Measurements from ENCODE around the gene PCED1B. TPM values are rescaled to one million over a fixed set of nuclear protein-coding genes. Genes with fewer than 3 reads are reported as not detected.

PCED1B gene, protein sequence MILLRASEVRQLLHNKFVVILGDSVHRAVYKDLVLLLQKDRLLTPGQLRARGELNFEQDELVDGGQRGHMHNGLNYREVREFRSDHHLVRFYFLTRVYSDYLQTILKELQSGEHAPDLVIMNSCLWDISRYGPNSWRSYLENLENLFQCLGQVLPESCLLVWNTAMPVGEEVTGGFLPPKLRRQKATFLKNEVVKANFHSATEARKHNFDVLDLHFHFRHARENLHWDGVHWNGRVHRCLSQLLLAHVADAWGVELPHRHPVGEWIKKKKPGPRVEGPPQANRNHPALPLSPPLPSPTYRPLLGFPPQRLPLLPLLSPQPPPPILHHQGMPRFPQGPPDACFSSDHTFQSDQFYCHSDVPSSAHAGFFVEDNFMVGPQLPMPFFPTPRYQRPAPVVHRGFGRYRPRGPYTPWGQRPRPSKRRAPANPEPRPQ
- total RNA-seq (2014; rRNA removed; shearing (Covaris generic); ENCODE audit: low replicate concordance), result 22.8 and 39.8 TPM in 2 replicates

DNA sequence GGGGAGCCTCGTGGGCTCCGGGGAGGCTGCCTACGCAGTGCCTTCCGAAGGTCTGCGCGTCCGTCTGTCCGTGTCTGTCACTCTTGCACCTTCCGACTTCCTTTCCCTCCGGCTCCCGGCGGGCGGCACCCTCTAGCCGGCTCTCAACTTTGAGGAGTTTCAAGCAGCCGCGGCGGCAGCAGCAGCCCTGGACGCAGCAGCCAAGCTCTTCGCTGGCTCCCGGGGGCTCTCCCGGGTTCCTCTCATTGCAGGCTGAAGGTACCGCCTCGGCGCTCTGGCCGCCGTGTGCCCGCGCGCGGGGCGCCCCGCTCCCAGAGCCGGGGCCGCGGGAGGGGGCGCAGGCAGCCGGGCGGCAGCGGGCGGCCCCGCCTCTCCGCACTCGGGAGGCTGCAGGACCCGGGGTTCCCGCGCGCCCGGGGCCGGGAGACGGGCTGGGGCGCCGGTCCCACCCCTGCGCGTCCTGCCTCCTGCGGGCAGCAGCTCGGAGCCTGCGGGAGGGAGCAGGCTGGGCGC, at the start of gene PCED1B, which contains the start of gene AMIGO2:
PCED1B (plus strand) TSS at position 154 of the 513 bp plus-strand sequence. CDS start 155,443 bp downstream, outside the sequence.
AMIGO2 (minus strand) TSS at position 492 of the 513 bp plus-strand sequence. CDS start 957 bp downstream, outside the sequence.
- Histone ChIP-seq H3K4me1 (ENCODE audit: low read length) (peaks cover 33% of the 10 kb centered on the region), H3K79me2 (ENCODE audit: low read length) (no peaks in the 10 kb centered on the region), H3K9me3 (ENCODE audit: low read length) (no peaks in the 10 kb centered on the region), H3K4me3 (ENCODE audit: low read length) (peak within 1 kb of the TSS; percentile 82), H4K20me1 (ENCODE audit: insufficient read depth, low read depth, low read length) (no peaks in the 10 kb centered on the region), H3K4me2 (ENCODE audit: low read depth, low read length, poor library complexity, severe bottlenecking) (peak within 1 kb of the TSS; percentile 97), H3K27me3 (ENCODE audit: low read length) (peaks cover 4% of the 10 kb centered on the region; the same call in 1 of the 2 replicates), H2AFZ (ENCODE audit: low read length) (peak within 1 kb of the TSS; percentile 92), H3K9me2 (replicated peaks; ENCODE audit: insufficient read depth, low read length) (no peaks in the 10 kb centered on the region), H3K9ac (ENCODE audit: low read length) (peak within 1 kb of the TSS; percentile 71), H3K36me3 (ENCODE audit: insufficient read depth, low read length) (no peaks in the 10 kb centered on the region), H3K27ac (ENCODE audit: low read length) (no peak within 1 kb of the TSS)
- DNase-seq, result peak; percentile 83

DNA sequence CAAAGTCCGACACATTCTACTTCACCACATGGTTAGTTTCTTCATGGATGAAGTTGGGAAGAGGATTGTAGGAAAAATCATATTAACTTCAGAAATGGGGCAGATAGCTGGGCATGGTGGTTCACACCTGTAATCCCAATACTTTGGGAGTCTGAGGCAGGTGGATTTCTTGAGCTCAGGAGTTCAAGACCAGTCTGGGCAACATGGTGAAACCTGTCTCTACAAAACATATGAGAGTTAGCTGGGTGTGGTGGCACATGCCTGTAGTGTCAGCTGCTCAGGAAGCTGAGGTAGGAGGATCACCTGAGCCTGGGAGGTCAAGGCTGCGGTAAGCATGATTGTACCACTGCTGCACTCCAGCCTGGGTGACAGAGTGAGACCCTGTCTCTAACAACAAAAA, 49.5 kb upstream of the PCED1B start:
- Histone ChIP-seq H3K4me3 (ENCODE audit: low read length) (no peak overlapping the region), H2AFZ (ENCODE audit: low read length) (no peak overlapping the region), H4K20me1 (ENCODE audit: insufficient read depth, low read depth, low read length) (no peaks in the 10 kb centered on the region), H3K36me3 (ENCODE audit: insufficient read depth, low read length) (no peaks in the 10 kb centered on the region), H3K79me2 (ENCODE audit: low read length) (no peaks in the 10 kb centered on the region), H3K9me3 (ENCODE audit: low read length) (no peaks in the 10 kb centered on the region), H3K27ac (ENCODE audit: low read length) (no peak overlapping the region), H3K27me3 (ENCODE audit: low read length) (no peaks in the 10 kb centered on the region), H3K4me1 (ENCODE audit: low read length) (no peaks in the 10 kb centered on the region), H3K9me2 (replicated peaks; ENCODE audit: insufficient read depth, low read length) (no peaks in the 10 kb centered on the region), H3K4me2 (ENCODE audit: low read depth, low read length, poor library complexity, severe bottlenecking) (no peak overlapping the region), H3K9ac (ENCODE audit: low read length) (no peak overlapping the region)
- no peak for DNase-seq

DNA sequence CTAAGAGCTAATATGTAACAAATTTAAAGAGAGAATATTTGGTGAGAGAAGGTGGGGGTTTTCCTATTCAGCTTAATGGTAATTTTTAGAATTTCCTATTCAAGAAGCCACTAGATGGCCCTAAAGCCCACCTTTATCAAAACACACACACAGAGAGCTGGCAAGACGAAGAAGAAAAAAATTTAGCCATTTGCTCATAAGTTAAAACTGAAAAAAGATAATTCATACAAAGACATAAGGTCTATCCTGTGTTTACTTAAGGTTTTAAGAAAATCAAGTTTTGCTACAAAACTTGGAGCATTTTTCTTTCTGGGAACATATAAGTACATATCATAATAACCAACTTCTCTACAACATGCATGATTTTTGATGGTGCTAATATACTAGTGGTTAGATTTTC, 46.8 kb upstream of the PCED1B start:
- peak; percentile 81 for DNase-seq
- no peak overlapping the region for H3K4me3 ChIP-seq (ENCODE audit: low read length)

DNA sequence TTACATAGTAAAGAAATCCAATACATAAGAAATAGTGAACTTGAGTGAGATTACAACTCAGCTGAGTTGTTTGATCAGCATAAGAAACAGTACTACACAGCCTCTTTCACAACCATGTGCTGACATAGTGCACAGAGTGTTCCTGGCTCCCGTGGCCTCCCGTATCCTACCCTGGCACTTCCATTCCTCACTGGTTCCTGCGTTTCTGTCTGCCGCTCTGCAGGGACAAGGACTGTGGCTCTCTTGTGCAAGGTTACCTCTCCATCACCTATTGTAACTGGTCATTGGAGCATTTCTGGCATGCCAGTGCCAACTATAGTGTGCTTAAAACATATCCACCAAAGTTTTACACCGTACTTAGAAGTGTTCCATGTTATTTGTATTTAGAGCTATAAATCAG, 46.3 kb upstream of the PCED1B start:
- no peaks in the 10 kb centered on the region for H3K36me3 ChIP-seq (ENCODE audit: insufficient read depth, low read length)
- no peak overlapping the region for H2AFZ ChIP-seq (ENCODE audit: low read length)
- no peaks in the 10 kb centered on the region for H3K4me1 ChIP-seq (ENCODE audit: low read length)
- H3K9me2 ChIP-seq (replicated peaks; ENCODE audit: insufficient read depth, low read length), result no peaks in the 10 kb centered on the region
- no peaks in the 10 kb centered on the region for H4K20me1 ChIP-seq (ENCODE audit: insufficient read depth, low read depth, low read length)
- no peak overlapping the region for H3K27ac ChIP-seq (ENCODE audit: low read length)
- no peak overlapping the region for H3K4me3 ChIP-seq (ENCODE audit: low read length)
- DNase-seq, result no peak
- no peaks in the 10 kb centered on the region for H3K9me3 ChIP-seq (ENCODE audit: low read length)
- H3K79me2 ChIP-seq (ENCODE audit: low read length), result no peaks in the 10 kb centered on the region
- no peak overlapping the region for H3K9ac ChIP-seq (ENCODE audit: low read length)
- H3K27me3 ChIP-seq (ENCODE audit: low read length), result no peaks in the 10 kb centered on the region
- H3K4me2 ChIP-seq (ENCODE audit: low read depth, low read length, poor library complexity, severe bottlenecking), result no peak overlapping the region

More for the DNA sequence above, 46.8 kb upstream of the PCED1B start:
- Histone ChIP-seq H4K20me1 (ENCODE audit: insufficient read depth, low read depth, low read length) (no peaks in the 10 kb centered on the region), H3K27me3 (ENCODE audit: low read length) (no peaks in the 10 kb centered on the region), H3K9ac (ENCODE audit: low read length) (no peak overlapping the region), H3K9me3 (ENCODE audit: low read length) (no peaks in the 10 kb centered on the region), H2AFZ (ENCODE audit: low read length) (no peak overlapping the region), H3K27ac (ENCODE audit: low read length) (no peak overlapping the region), H3K9me2 (replicated peaks; ENCODE audit: insufficient read depth, low read length) (no peaks in the 10 kb centered on the region), H3K79me2 (ENCODE audit: low read length) (no peaks in the 10 kb centered on the region), H3K36me3 (ENCODE audit: insufficient read depth, low read length) (no peaks in the 10 kb centered on the region), H3K4me1 (ENCODE audit: low read length) (no peaks in the 10 kb centered on the region), H3K4me2 (ENCODE audit: low read depth, low read length, poor library complexity, severe bottlenecking) (no peak overlapping the region)

DNA sequence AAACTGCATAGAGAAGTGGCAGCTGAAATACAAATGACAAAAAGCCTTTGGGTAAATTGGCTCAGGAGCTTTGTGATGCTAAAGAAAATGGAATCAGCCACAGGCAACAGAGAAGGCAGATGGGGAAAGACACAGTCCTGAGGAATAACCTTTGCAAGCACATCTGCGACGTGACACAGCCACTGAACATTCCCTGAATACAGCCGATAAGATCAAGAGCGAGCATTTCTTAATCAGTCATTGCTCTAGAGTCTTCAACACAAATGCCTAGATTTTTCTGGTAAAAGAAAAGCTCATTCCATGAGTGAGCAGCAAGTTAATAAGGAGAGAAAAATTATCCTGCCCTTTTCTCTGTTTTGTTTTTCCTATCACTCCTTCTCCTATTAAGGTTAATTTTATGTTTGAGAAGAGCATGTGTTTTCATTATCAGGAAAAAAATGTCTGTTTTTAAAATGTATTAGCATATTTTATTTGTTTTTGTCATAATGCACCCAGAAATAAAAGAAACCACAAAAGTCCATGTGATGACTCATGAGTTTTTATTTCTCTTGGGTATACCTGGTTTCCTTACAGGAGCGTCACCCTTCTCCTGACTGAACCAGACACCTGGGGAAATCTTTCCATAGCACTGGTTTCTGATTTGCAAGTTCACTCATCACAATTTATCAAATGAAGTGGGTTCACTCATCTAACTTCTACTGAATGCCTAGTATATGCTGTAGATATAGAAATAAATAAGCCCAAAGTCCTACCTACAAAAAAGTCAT, 45.4 kb upstream of the PCED1B start:
- H4K20me1 ChIP-seq (ENCODE audit: insufficient read depth, low read depth, low read length), result no peaks in the 10 kb centered on the region
- no peaks in the 10 kb centered on the region for H3K4me1 ChIP-seq (ENCODE audit: low read length)
- no peak for DNase-seq
- no peak overlapping the region for H3K9ac ChIP-seq (ENCODE audit: low read length)
- H3K9me3 ChIP-seq (ENCODE audit: low read length), result no peaks in the 10 kb centered on the region
- no peak overlapping the region for H3K4me2 ChIP-seq (ENCODE audit: low read depth, low read length, poor library complexity, severe bottlenecking)
- H3K9me2 ChIP-seq (replicated peaks; ENCODE audit: insufficient read depth, low read length), result no peaks in the 10 kb centered on the region
- no peak overlapping the region for H2AFZ ChIP-seq (ENCODE audit: low read length)
- H3K36me3 ChIP-seq (ENCODE audit: insufficient read depth, low read length), result no peaks in the 10 kb centered on the region
- H3K4me3 ChIP-seq (ENCODE audit: low read length), result no peak overlapping the region
- H3K27ac ChIP-seq (ENCODE audit: low read length), result no peak overlapping the region
- H3K27me3 ChIP-seq (ENCODE audit: low read length), result no peaks in the 10 kb centered on the region
- no peaks in the 10 kb centered on the region for H3K79me2 ChIP-seq (ENCODE audit: low read length)

DNA sequence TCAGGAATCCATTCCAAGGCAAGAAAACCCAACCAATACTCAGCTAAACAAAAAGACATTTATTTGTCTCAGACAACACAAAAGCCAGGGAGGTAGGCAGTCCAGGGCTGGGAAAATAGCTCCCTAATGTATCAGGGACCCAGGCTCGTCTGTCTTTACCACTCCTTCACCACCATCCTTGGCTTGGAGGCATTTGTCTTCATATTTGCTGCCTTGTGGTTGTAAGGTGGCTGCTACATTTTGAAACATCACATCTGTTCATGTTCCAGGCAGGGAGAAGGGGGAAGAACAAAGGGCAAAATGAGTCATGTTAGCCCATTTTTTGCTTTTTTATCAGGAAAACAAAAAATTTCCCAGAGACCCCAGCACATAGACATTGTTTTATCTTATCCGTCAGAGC, 44.8 kb upstream of the PCED1B start:
- no peaks in the 10 kb centered on the region for H3K79me2 ChIP-seq (ENCODE audit: low read length)
- H3K9me2 ChIP-seq (replicated peaks; ENCODE audit: insufficient read depth, low read length), result no peaks in the 10 kb centered on the region
- no peak for DNase-seq
- H4K20me1 ChIP-seq (ENCODE audit: insufficient read depth, low read depth, low read length), result no peaks in the 10 kb centered on the region
- no peak overlapping the region for H2AFZ ChIP-seq (ENCODE audit: low read length)
- no peaks in the 10 kb centered on the region for H3K9me3 ChIP-seq (ENCODE audit: low read length)
- no peak overlapping the region for H3K4me3 ChIP-seq (ENCODE audit: low read length)
- no peak overlapping the region for H3K27ac ChIP-seq (ENCODE audit: low read length)
- H3K36me3 ChIP-seq (ENCODE audit: insufficient read depth, low read length), result no peaks in the 10 kb centered on the region
- no peaks in the 10 kb centered on the region for H3K27me3 ChIP-seq (ENCODE audit: low read length)
- no peak overlapping the region for H3K9ac ChIP-seq (ENCODE audit: low read length)
- no peak overlapping the region for H3K4me2 ChIP-seq (ENCODE audit: low read depth, low read length, poor library complexity, severe bottlenecking)
- H3K4me1 ChIP-seq (ENCODE audit: low read length), result no peaks in the 10 kb centered on the region

DNA sequence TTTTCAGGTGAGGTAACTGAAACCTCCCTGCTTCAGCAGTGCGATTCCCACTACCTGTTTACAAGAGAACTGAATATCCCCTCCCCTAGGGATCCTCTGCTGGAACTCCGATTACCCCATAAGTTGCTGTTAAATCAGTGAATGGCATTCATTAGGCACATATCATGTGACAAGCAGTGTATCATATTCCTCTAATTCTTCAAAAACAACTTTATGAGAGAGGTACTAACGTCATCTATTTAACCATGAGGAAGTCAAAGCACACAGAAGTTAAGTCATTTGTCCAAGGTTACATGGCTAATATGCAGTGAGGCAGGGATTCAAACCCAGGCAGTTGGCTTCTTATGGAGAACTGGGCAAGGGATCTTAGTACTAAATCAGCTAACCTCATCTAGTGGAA, 43.9 kb upstream of the PCED1B start:
- no peak for DNase-seq
- Histone ChIP-seq H3K27me3 (ENCODE audit: low read length) (no peaks in the 10 kb centered on the region), H3K4me3 (ENCODE audit: low read length) (no peak overlapping the region), H3K27ac (ENCODE audit: low read length) (no peak overlapping the region), H3K4me1 (ENCODE audit: low read length) (no peaks in the 10 kb centered on the region), H3K9me3 (ENCODE audit: low read length) (no peaks in the 10 kb centered on the region), H3K9me2 (replicated peaks; ENCODE audit: insufficient read depth, low read length) (no peaks in the 10 kb centered on the region), H2AFZ (ENCODE audit: low read length) (no peak overlapping the region), H3K36me3 (ENCODE audit: insufficient read depth, low read length) (no peaks in the 10 kb centered on the region), H3K9ac (ENCODE audit: low read length) (no peak overlapping the region), H3K4me2 (ENCODE audit: low read depth, low read length, poor library complexity, severe bottlenecking) (no peak overlapping the region), H3K79me2 (ENCODE audit: low read length) (no peaks in the 10 kb centered on the region), H4K20me1 (ENCODE audit: insufficient read depth, low read depth, low read length) (no peaks in the 10 kb centered on the region)

DNA sequence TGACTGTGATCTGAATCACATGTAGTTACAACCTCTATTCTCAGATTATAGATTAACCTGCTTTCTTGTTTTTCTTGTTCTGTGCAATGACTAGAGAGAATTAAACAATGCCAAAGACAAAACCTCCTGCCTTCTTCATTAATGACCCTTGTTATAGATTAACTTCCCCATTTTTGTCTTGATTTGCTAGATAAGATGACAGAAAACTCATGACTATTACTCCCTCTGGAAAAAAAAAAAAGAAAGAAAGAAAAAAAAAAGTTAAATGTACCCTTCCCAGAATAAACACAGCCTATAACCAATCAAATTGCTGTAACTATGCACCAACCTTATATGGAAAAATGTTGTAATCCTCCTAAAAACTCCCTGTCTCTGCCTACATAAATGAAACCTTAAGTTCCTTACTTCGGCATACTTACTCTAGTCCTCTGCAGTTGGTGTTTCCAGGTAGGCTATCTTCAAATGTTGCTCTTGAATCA, 41.1 kb upstream of the PCED1B start:
- no peak overlapping the region for H3K9ac ChIP-seq (ENCODE audit: low read length)
- H2AFZ ChIP-seq (ENCODE audit: low read length), result no peak overlapping the region
- no peaks in the 10 kb centered on the region for H3K27me3 ChIP-seq (ENCODE audit: low read length)
- no peak overlapping the region for H3K4me2 ChIP-seq (ENCODE audit: low read depth, low read length, poor library complexity, severe bottlenecking)
- H3K27ac ChIP-seq (ENCODE audit: low read length), result no peak overlapping the region
- no peaks in the 10 kb centered on the region for H3K36me3 ChIP-seq (ENCODE audit: insufficient read depth, low read length)
- no peaks in the 10 kb centered on the region for H3K4me1 ChIP-seq (ENCODE audit: low read length)
- no peaks in the 10 kb centered on the region for H3K9me3 ChIP-seq (ENCODE audit: low read length)
- H3K9me2 ChIP-seq (replicated peaks; ENCODE audit: insufficient read depth, low read length), result no peaks in the 10 kb centered on the region
- no peaks in the 10 kb centered on the region for H4K20me1 ChIP-seq (ENCODE audit: insufficient read depth, low read depth, low read length)
- H3K4me3 ChIP-seq (ENCODE audit: low read length), result no peak overlapping the region
- no peak for DNase-seq
- H3K79me2 ChIP-seq (ENCODE audit: low read length), result no peaks in the 10 kb centered on the region
